Testis (tissue), 2 donors: ENCODE measurements around the gene P2RX7.

Experiments used
- POLR2A ChIP-seq: fragments of 450-650 bp; IDR thresholded peaks from one replicate; pipeline ENCODE4 v1.6.1; 2017; ENCODE audit warnings: antibody characterized with exemption, mild to moderate bottlenecking, moderate library complexity
- TF ChIP-seq, protein P1 (sequence below), 3 experiments: fragments of 450-650 bp in 2 of 3; fragments of 200-600 bp in 1 of 3; sonication (generic) in 1 of 3; IDR thresholded peaks; one replicate each; pipeline ENCODE4 v1.5.1; 2016 to 2019; ENCODE audit warnings: antibody characterized with exemption in 3 of 3, mild to moderate bottlenecking in 2 of 3, moderate library complexity in 1 of 3

DNA sequence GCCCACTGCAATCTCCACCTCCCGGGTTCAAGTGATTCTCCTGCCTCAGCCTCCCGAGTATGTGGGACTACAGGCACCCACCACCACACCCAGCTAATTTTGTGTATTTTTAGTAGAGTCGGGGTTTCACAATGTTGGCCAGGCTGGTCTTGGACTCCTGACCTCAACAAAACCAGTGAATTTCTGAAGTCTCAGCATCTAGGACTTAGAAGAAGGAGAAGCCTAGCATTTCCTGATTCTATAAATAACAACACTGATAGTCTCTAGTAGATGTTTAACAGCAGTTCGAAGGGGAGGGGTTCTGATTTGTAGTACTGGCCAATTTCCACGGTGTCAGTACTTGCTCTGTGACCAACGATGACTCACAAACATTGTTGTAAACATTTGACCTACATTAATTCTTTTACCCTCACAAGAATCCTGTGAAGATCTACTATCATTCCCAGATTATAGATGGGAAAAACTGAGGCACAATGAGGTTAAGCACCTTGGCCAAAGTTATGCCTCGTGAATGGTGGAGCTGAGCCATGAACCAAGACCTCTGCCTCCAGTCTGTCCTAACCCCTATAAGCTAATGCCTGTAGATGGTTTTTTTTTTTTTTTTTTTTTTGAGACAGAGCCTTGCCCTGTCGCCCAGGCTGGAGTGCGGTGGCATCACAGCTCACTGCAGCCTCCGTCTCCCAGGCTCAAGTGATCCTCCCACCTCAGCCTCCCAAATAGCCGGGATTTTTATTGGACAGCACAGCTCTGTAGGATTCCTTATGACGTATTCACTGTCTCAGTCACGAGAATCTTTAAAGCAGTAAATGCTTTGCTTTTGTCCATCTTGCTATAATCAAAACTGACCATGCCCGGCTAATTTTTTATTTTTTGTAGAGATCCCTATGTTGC is 82.4 kb downstream of the P2RX7 start:
- TF ChIP-seq, protein P1, sequence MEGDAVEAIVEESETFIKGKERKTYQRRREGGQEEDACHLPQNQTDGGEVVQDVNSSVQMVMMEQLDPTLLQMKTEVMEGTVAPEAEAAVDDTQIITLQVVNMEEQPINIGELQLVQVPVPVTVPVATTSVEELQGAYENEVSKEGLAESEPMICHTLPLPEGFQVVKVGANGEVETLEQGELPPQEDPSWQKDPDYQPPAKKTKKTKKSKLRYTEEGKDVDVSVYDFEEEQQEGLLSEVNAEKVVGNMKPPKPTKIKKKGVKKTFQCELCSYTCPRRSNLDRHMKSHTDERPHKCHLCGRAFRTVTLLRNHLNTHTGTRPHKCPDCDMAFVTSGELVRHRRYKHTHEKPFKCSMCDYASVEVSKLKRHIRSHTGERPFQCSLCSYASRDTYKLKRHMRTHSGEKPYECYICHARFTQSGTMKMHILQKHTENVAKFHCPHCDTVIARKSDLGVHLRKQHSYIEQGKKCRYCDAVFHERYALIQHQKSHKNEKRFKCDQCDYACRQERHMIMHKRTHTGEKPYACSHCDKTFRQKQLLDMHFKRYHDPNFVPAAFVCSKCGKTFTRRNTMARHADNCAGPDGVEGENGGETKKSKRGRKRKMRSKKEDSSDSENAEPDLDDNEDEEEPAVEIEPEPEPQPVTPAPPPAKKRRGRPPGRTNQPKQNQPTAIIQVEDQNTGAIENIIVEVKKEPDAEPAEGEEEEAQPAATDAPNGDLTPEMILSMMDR (IDR thresholded peaks at IDR 0.05), result no peak
- no peak for TF ChIP-seq POLR2A
